Vagina (tissue), 2 donors: Measurements from ENCODE around the gene STRN4. TPM values are rescaled to one million over a fixed set of nuclear protein-coding genes. Genes with fewer than 3 reads are reported as not detected.
"Not testable (repeated sequence)": the region's sequence is repeated elsewhere in the genome, so short reads cannot be mapped to it uniquely, and the experiment has no call there.

ENCODE experiments used
- DNase-seq, 2 donors: peaks; one replicate each; pipeline ENCODE4 v3.0.0-alpha.2; 2017; ENCODE audit errors: extremely low spot score in 2 of 2
- H3K27ac ChIP-seq: fragments of 200-600 bp; sonication (generic); one replicate; pipeline ENCODE4 v1.5.1; 2019
- H3K27me3 ChIP-seq: fragments of 200-600 bp; sonication (generic); one replicate; pipeline ENCODE4 v1.5.1; 2019
- H3K36me3 ChIP-seq, 2 donors: fragments of 200-600 bp; sonication (generic); one replicate each; pipeline ENCODE4 v1.5.1; 2017 to 2019
- H3K4me1 ChIP-seq: fragments of 200-600 bp; sonication (generic); one replicate; pipeline ENCODE4 v1.5.1; 2019
- H3K4me3 ChIP-seq, 2 donors: fragments of 200-600 bp; sonication (generic); 1 replicate in 1 of 2; 2 replicates in 1 of 2; pipeline ENCODE4 v1.5.1; 2016 to 2019
- H3K9me3 ChIP-seq: fragments of 200-600 bp; sonication (generic); one replicate; pipeline ENCODE4 v1.5.1; 2019
- POLR2A ChIP-seq, 2 donors: fragments of 450-650 bp; IDR thresholded peaks; one replicate each; pipeline ENCODE4 v1.6.1; 2017; ENCODE audit warnings: antibody characterized with exemption in 2 of 2, mild to moderate bottlenecking in 2 of 2, moderate library complexity in 2 of 2
- POLR2AphosphoS5 ChIP-seq, 2 donors: sonication (generic); formaldehyde crosslinking; IDR thresholded peaks; one replicate each; pipeline ENCODE4 v1.9.0; 2017; ENCODE audit warnings: antibody characterized with exemption in 2 of 2, mild to moderate bottlenecking in 2 of 2, low read depth in 1 of 2; ENCODE audit not compliant: insufficient read depth in 1 of 2
- intact Hi-C: fragments of 100-400 bp; cut with DNase I; formaldehyde crosslinking; loops from one replicate; pipeline ENCODE4 v1.15.1; 2023
- total RNA-seq: library from RNA; depleted of rRNA; stranded (reverse); fragments of >200 nt; gene quantifications from one replicate; pipeline ENCODE4 v1.2.3, GENCODE V29; 2016
- TF ChIP-seq, protein P1 (sequence below), 3 experiments: fragments of 450-650 bp in 2 of 3; fragments of 200-600 bp in 1 of 3; sonication (generic) in 1 of 3; IDR thresholded peaks; one replicate each; pipeline ENCODE4 v1.5.1; 2017 to 2019; ENCODE audit warnings: antibody characterized with exemption in 3 of 3, mild to moderate bottlenecking in 2 of 3, moderate library complexity in 2 of 3

The STRN4 gene
- total RNA-seq, 1 donor from 2014 or later, result 85.0 TPM

DNA sequence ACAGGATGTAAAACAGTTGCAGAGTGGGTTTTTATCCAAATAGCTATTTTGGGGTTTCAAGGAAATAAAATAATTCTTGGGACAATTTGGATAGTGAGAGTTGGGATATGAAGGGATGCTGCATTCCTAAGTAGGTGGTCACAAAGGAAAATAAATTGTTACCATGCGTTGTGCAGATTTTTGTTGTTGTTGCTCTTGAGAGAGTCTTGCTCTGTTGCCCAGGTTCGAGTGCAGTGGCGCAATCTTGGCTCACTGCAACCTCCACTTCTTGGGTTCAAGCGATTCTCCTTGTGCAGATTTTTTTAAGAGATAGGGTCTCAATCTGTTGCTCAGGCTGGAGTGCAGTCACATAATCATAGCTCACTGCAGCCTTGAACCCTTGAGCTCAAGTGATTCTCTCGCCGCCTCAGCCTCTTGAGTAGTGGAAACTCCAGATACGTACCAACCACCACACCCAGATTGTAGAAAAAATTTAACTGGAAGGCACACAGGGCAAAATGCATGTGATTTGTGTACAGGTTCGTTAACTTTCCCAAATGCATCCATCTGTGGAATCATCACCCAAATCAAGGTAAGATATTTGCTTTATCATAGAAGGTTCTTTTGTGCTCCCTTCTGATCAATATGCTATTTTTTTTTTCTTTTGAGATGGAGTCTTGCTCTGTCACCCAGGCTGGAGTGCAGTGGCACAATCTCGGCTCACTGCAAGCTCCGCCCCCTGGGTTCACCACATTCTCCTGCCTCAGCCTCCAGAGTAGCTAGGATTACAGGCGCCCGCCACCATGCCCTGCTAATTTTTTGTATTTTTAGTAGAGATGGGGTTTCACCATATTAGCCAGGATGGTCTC, 26.1 kb upstream of the STRN4 start:
- H3K4me1 ChIP-seq, result no peaks in the 10 kb centered on the region
- H3K9me3 ChIP-seq, result no peaks in the 10 kb centered on the region
- H3K27me3 ChIP-seq, result no peaks in the 10 kb centered on the region
- H3K27ac ChIP-seq, result no peak overlapping the region
- no peak overlapping the region for H3K4me3 ChIP-seq
- TF ChIP-seq, protein P1, sequence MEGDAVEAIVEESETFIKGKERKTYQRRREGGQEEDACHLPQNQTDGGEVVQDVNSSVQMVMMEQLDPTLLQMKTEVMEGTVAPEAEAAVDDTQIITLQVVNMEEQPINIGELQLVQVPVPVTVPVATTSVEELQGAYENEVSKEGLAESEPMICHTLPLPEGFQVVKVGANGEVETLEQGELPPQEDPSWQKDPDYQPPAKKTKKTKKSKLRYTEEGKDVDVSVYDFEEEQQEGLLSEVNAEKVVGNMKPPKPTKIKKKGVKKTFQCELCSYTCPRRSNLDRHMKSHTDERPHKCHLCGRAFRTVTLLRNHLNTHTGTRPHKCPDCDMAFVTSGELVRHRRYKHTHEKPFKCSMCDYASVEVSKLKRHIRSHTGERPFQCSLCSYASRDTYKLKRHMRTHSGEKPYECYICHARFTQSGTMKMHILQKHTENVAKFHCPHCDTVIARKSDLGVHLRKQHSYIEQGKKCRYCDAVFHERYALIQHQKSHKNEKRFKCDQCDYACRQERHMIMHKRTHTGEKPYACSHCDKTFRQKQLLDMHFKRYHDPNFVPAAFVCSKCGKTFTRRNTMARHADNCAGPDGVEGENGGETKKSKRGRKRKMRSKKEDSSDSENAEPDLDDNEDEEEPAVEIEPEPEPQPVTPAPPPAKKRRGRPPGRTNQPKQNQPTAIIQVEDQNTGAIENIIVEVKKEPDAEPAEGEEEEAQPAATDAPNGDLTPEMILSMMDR (IDR thresholded peaks at IDR 0.05), result no peak
- no peak for TF ChIP-seq POLR2A (IDR thresholded peaks at IDR 0.05)
- no peak for TF ChIP-seq POLR2AphosphoS5 (IDR thresholded peaks at IDR 0.05; ENCODE audit: insufficient read depth in 1 of 2, low read depth in 1 of 2)
- no peak for DNase-seq
- H3K36me3 ChIP-seq, result peaks cover 0 to 31% of the 10 kb centered on the region in 2 donors
- intact Hi-C loops, result no loop called here

DNA sequence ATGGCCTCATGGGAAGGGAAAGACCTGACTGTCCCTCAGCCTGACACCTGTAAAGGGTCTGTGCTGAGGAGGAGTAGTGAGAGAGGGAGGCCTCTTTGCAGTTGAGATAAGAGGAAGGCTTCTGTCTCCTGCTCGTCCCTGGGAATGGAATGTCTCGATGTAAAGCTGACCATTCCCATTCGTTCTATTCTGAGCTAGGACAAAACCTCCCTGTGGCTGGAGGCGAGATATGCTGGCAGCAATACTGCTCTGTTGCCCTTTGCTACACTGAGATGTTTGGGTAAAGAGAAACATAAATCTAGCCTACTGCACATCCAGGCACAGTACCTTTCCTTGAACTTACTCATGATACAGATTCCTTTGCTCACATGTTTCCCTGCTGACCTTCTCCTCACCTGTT, 22.5 kb upstream of the STRN4 start:
- DNase-seq, H3K36me3 ChIP-seq, intact Hi-C loops, H3K4me1 ChIP-seq, H3K27me3 ChIP-seq, H3K4me3 ChIP-seq, H3K9me3 ChIP-seq, H3K27ac ChIP-seq: not testable (repeated sequence)

DNA sequence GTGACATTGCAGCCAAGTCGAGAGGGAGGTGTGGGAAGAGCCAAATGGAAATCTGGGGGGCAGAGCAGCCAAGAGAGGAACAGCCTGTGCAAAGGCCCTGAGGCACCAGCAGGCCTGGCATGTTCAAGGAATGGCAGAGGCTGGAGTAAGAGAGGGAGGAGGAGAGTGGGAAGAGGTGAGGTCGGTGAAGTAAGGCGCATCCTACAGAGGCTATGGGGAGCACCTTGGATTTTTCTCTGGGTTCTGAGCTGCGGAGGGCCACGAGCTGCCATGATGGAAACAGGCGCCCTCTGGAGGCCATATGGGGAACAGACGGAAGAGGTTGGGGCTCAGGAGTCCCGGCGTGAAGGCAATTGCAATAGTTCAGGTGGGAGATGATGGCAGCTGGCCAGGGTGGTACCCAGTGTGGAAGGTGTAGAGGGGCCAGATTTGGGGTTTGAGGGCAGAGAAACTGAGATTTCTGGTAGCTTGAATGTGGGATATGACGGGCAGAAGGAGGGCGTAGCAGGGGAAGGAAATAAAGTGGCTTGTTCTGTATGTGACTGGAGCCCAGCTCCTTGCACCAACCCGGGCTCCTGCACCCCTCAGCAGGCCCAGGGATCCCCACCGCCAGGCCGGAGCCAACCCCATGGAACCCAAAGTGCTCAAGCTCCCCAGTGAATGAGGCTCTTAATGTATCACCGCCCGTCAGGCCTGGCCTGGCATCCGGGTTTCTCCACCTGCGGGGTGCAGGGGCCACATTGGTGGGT, 20.5 kb upstream of the STRN4 start:
- Histone ChIP-seq H3K4me1 (peaks cover under 1% of the 10 kb centered on the region), H3K27me3 (no peaks in the 10 kb centered on the region), H3K9me3 (no peaks in the 10 kb centered on the region), H3K27ac (no peak overlapping the region), H3K36me3 (no peaks in the 10 kb centered on the region), H3K4me3 (no peak overlapping the region)
- intact Hi-C loops, result no loop called here
- TF ChIP-seq POLR2AphosphoS5 (IDR thresholded peaks at IDR 0.05; ENCODE audit: insufficient read depth in 1 of 2, low read depth in 1 of 2), result no peak
- TF ChIP-seq, protein P1 (IDR thresholded peaks at IDR 0.05), result peak in 2 of 3 experiments; percentile 19 to 33
- DNase-seq, result no peak

DNA sequence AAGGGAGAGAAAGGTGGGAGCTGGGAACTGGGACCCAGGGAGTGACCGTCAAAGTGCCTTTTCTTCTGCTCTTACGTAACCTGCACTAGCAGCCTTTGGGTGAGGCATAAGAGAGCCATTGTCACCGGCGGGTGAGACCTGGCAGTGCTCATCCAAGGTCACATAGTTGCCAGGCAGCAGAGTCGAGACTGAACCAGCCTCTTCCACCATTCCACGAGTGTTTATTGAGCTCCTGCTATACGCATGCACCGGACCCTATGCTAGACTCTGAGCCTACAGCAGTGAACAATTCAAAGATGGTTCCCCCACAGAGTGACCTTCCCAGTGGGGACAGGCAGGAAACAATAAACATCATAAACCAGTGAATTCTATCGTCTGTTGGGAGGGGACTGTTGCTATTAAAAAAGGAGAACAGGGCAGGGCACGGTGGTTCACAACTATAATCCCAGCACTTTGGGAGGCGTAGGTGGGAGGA, 18.6 kb upstream of the STRN4 start:
- Histone ChIP-seq H3K4me3 (no peak overlapping the region), H3K9me3 (no peaks in the 10 kb centered on the region), H3K36me3 (no peaks in the 10 kb centered on the region), H3K27ac (peak overlapping the region; percentile 43), H3K4me1 (peaks cover 19% of the 10 kb centered on the region), H3K27me3 (no peaks in the 10 kb centered on the region)
- intact Hi-C loops, result no loop called here
- no peak for DNase-seq
- peak in 1 of 2 donors; percentile 17 for TF ChIP-seq POLR2AphosphoS5 (IDR thresholded peaks at IDR 0.05; ENCODE audit: insufficient read depth in 1 of 2, low read depth in 1 of 2)
- TF ChIP-seq, protein P1 (IDR thresholded peaks at IDR 0.05), result no peak
- TF ChIP-seq POLR2A (IDR thresholded peaks at IDR 0.05), result no peak

DNA sequence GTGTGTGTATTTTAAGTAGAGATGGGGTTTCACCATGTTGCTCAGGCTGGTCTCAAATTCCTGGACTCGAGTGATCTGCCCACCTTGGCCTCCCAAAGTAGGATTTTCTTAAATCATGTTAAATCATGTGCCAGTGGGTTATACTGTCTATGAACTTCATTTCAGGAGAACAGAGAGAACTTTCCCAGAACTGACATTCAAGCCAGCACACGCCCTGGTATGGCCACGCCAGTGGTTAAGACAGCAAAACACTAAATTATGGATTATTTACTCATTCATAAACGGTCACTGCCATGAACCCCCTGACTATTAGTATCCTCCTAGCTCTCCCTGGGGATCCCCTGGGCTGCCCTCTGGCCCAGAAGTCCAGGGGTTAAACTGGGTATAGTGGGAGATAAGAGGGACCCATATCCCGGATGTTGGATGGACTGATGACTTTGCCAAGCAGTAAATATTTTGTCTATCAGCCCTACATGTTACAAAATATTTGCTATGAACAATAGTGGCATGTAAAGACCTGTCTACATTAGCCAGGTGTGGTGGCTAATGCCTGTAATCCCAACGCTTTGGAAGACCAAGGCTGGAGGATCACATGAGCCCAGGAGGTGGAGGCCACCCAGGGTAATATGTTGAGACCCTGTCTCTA, 16.1 kb upstream of the STRN4 start:
- no peaks in the 10 kb centered on the region for H3K27me3 ChIP-seq
- H3K27ac ChIP-seq, result peak overlapping the region; percentile 79
- H3K36me3 ChIP-seq, result no peaks in the 10 kb centered on the region
- peaks cover 35% of the 10 kb centered on the region for H3K4me1 ChIP-seq
- no peaks in the 10 kb centered on the region for H3K9me3 ChIP-seq
- H3K4me3 ChIP-seq, result no peak overlapping the region
- peak in 1 of 2 donors; percentile 77 for TF ChIP-seq POLR2AphosphoS5 (IDR thresholded peaks at IDR 0.05; ENCODE audit: insufficient read depth in 1 of 2, low read depth in 1 of 2)
- TF ChIP-seq POLR2A (IDR thresholded peaks at IDR 0.05), result no peak
- TF ChIP-seq, protein P1 (IDR thresholded peaks at IDR 0.05), result no peak
- DNase-seq, result no peak
- intact Hi-C loops, result no loop called here
